Measurements from ENCODE around the gene PPP4C. TPM values are rescaled to one million over a fixed set of nuclear protein-coding genes. Genes with fewer than 3 reads are reported as not detected.

PPP4C gene
- total RNA-seq = 100 to 1,000 TPM; 111 to 156 TPM

DNA sequence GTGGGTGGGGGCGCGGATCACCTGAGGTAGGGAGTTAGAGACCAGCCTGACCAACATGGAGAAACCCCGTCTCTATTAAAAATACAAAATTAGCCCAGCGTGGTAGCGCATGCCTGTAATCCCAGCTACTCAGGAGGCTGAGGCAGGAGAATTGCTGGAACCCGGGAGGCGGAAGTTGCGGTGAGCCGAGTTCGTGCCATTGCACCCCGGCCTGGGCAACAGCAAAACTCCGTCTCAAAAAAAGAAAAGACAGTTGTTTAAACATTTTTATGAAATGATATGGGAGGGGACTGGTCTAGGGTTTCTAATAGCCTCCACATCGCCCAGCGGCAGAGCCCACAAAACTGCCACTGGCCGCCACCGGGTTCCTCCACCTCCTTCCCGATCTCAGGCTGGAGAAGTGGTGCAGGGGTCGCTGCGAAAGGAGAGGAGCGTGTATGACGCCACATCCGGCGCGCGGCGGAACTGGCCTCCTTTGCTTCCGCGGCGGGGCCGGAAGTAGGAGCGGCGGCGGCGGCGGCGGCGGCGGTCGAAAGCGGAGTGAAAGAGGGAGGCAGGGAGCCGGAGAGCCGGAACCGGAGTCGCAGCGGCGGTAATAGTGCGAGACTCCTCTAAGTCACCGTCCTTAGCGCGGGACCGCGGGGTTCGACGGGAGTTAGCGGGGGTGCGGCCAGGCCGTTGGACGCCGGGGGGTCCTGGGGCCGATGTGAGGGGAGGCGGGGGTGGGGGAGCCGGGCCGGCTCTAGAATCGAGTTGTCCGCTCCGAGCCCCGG, at the start of gene PPP4C:
Gene PPP4C (plus strand): TSS at position 492 of the 773 bp plus-strand sequence. CDS start 384 bp downstream, outside the sequence.
- DNase-seq = peak; percentile 93
- H3K9ac ChIP-seq (ENCODE audit: low read depth in 2 of 2, low read length in 2 of 2) = peak within 1 kb of the TSS; percentile 81 to 83
- intact Hi-C loops (cut with DNase I) = no loop called here
- H3K9me3 ChIP-seq = no peaks in the 10 kb centered on the region
- peaks cover 19% of the 10 kb centered on the region for H3K36me3 ChIP-seq
- peak within 1 kb of the TSS; percentile 74 for H3K4me3 ChIP-seq
- peaks cover 21% of the 10 kb centered on the region for H3K4me1 ChIP-seq
- peak within 1 kb of the TSS; percentile 89 for H3K27ac ChIP-seq
- H3K27me3 ChIP-seq = no peaks in the 10 kb centered on the region
- TF ChIP-seq, protein P1, sequence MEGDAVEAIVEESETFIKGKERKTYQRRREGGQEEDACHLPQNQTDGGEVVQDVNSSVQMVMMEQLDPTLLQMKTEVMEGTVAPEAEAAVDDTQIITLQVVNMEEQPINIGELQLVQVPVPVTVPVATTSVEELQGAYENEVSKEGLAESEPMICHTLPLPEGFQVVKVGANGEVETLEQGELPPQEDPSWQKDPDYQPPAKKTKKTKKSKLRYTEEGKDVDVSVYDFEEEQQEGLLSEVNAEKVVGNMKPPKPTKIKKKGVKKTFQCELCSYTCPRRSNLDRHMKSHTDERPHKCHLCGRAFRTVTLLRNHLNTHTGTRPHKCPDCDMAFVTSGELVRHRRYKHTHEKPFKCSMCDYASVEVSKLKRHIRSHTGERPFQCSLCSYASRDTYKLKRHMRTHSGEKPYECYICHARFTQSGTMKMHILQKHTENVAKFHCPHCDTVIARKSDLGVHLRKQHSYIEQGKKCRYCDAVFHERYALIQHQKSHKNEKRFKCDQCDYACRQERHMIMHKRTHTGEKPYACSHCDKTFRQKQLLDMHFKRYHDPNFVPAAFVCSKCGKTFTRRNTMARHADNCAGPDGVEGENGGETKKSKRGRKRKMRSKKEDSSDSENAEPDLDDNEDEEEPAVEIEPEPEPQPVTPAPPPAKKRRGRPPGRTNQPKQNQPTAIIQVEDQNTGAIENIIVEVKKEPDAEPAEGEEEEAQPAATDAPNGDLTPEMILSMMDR (IDR thresholded peaks at IDR 0.05) = no peak

DNA sequence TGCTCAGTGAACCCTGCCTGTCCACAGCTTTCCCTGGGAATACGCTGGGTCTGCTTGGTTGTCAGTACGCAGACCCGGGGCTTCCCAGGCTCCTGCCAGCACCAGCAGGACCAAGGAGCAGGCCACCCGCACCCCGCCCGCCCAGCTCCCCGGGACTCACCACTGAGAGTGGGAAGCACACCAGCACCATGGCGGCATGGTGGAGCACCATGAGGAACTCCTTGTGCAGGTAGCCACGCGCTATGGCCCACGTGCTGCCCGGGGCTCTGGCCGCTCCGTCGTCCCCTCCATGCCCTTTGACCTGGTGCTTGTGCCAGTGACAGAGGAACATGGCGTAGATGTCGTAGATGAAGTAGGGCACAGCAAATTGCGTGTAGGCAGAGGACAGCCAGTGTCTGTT, 49.3 kb upstream of the PPP4C start:
- no peaks in the 10 kb centered on the region for H3K36me3 ChIP-seq
- intact Hi-C loops (cut with DNase I) = no loop called here
- no peak for DNase-seq
- H3K4me1 ChIP-seq = no peaks in the 10 kb centered on the region
- H3K9me3 ChIP-seq = no peaks in the 10 kb centered on the region
- H3K4me3 ChIP-seq = no peak overlapping the region
- H3K9ac ChIP-seq (ENCODE audit: low read depth in 2 of 2, low read length in 2 of 2) = no peak overlapping the region
- H3K27me3 ChIP-seq = peaks cover 19% of the 10 kb centered on the region
- TF ChIP-seq, protein P1 (IDR thresholded peaks at IDR 0.05) = no peak
- no peak overlapping the region for H3K27ac ChIP-seq

GRCh38 chr16:30027588-30028437, 48.0 kb upstream of the PPP4C start:
- TF ChIP-seq, protein P1 (IDR thresholded peaks at IDR 0.05) = no peak
- Histone ChIP-seq H3K36me3 (no peaks in the 10 kb centered on the region), H3K9ac (ENCODE audit: low read depth in 2 of 2, low read length in 2 of 2) (no peak overlapping the region), H3K4me3 (no peak overlapping the region), H3K4me1 (no peaks in the 10 kb centered on the region), H3K27me3 (peaks cover 26% of the 10 kb centered on the region), H3K9me3 (no peaks in the 10 kb centered on the region), H3K27ac (no peak overlapping the region)
- DNase-seq = no peak
- intact Hi-C loops (cut with DNase I) = no loop called here

DNA sequence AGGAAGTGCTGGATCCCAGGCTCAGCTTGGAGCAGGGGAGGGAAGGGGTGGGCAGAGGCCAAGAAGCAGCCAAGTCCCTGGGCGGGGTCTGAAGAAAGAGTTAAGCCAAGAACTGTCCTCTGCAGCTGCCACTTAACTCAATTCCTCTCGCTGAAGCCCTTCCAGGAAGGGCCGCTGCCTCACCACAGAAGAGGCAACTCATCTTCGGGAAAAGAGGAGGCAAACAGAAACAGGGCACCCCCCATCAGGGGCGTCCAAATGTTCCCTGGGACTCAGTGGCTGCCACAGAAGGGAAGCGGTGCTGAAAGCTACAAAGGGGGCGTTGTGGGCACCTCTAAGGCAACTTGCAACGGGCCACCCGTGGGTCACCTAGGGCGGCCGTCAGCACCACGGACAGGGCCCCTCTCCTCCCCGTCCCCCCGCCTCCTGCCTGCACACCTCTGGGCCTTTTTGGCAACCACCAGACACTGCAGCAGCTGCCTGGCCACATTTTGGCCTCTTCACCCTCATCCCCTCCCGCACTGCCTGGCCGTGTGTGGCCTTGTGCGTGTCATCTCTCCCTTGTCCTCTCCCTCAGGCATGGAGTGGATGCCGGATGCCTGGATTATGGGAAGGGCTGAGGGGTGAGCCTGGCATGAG, 47.2 kb upstream of the PPP4C start:
- H3K9me3 ChIP-seq = no peaks in the 10 kb centered on the region
- intact Hi-C loops (cut with DNase I) = no loop called here
- TF ChIP-seq, protein P1 (IDR thresholded peaks at IDR 0.05) = no peak
- H3K27ac ChIP-seq = no peak overlapping the region
- H3K9ac ChIP-seq (ENCODE audit: low read depth in 2 of 2, low read length in 2 of 2) = no peak overlapping the region
- H3K4me1 ChIP-seq = no peaks in the 10 kb centered on the region
- DNase-seq = no peak
- peaks cover 26% of the 10 kb centered on the region for H3K27me3 ChIP-seq
- no peak overlapping the region for H3K4me3 ChIP-seq
- no peaks in the 10 kb centered on the region for H3K36me3 ChIP-seq

DNA sequence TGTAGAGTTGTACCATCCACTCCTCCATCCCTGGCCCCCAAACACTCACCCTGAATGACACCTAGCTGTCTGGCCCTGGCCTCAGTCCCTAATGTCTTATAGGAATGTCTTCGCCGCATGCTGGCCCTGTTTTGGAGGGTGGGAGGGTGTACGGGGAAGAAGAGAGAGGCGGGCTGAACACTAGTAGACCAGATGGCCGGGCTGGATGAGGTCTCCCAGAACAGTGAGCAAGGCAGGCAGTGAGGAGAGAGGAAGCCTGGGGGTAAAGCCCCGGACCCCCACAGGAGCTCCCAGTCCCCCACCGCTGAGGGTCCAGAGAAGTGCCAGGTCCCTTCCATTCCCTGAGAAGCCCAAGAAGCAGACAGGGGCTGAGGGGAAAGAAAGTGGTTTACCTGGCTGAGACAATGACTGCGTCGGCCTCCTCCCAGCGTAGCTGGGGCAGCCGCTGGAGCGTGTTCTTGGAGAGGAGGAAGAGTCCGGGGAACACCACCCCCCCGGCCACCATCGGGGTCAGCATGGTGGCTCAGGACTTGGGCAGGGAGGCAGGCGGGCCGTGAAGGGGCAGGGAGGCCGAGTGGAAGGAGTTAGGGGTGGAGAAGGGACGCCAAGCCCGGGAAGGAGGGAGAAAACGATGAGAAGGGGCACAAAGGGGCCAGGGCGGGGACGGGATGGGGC, 45.6 kb upstream of the PPP4C start:
- intact Hi-C loops (cut with DNase I) = no loop called here
- no peak for DNase-seq
- no peaks in the 10 kb centered on the region for H3K4me1 ChIP-seq
- TF ChIP-seq, protein P1 (IDR thresholded peaks at IDR 0.05) = no peak
- peaks cover 26% of the 10 kb centered on the region for H3K27me3 ChIP-seq
- no peak overlapping the region for H3K27ac ChIP-seq
- H3K9ac ChIP-seq (ENCODE audit: low read depth in 2 of 2, low read length in 2 of 2) = no peak overlapping the region
- H3K36me3 ChIP-seq = no peaks in the 10 kb centered on the region
- H3K9me3 ChIP-seq = no peaks in the 10 kb centered on the region
- no peak overlapping the region for H3K4me3 ChIP-seq

Measured in colonic mucosa (tissue), 4 donors.